Measurements from ENCODE around the gene LIN7A.
"Not testable (repeated sequence)": the region's sequence is repeated elsewhere in the genome, so short reads cannot be mapped to it uniquely, and the experiment has no call there.

- TF ChIP-seq CTCF (conservative IDR thresholded peaks at IDR 0.05; ENCODE audit: low read length); EZH2phosphoT487 (IDR thresholded peaks at IDR 0.05; ENCODE audit: borderline replicate concordance): not testable (repeated sequence)
Observed at GRCh38 chr12:80878452-80878851, 59.3 kb downstream of the LIN7A start.
